T-helper 2 cell treated with Interferon-gamma antibody and Interleukin-4, amounts not matched to agents 5 μg/mL and 100 μg/mL, for 36 hours (primary cell): ENCODE results near the gene CEBPZ.

ENCODE experiments used
- DNase-seq: peaks from one replicate; pipeline ENCODE4 v3.0.0; 2021; ENCODE audit warnings: low spot score
- H3K27ac Mint-ChIP-seq: one replicate; pipeline ENCODE4 v1.8.0; 2021; ENCODE audit warnings: mild to moderate bottlenecking, mixed read lengths
- H3K27me3 Mint-ChIP-seq: one replicate; pipeline ENCODE4 v1.8.0; 2021; ENCODE audit warnings: low read depth, mixed read lengths
- H3K36me3 Mint-ChIP-seq: one replicate; pipeline ENCODE4 v1.8.0; 2021; ENCODE audit warnings: low read depth, mixed read lengths
- H3K4me1 Mint-ChIP-seq: one replicate; pipeline ENCODE4 v1.8.0; 2021; ENCODE audit warnings: low read depth, mixed read lengths
- H3K4me3 Mint-ChIP-seq: one replicate; pipeline ENCODE4 v1.8.0; 2022; ENCODE audit warnings: mild to moderate bottlenecking, moderate library complexity, mixed read lengths
- H3K9me3 Mint-ChIP-seq: one replicate; pipeline ENCODE4 v1.8.0; 2021; ENCODE audit warnings: mixed read lengths

Gene CEBPZ, protein sequence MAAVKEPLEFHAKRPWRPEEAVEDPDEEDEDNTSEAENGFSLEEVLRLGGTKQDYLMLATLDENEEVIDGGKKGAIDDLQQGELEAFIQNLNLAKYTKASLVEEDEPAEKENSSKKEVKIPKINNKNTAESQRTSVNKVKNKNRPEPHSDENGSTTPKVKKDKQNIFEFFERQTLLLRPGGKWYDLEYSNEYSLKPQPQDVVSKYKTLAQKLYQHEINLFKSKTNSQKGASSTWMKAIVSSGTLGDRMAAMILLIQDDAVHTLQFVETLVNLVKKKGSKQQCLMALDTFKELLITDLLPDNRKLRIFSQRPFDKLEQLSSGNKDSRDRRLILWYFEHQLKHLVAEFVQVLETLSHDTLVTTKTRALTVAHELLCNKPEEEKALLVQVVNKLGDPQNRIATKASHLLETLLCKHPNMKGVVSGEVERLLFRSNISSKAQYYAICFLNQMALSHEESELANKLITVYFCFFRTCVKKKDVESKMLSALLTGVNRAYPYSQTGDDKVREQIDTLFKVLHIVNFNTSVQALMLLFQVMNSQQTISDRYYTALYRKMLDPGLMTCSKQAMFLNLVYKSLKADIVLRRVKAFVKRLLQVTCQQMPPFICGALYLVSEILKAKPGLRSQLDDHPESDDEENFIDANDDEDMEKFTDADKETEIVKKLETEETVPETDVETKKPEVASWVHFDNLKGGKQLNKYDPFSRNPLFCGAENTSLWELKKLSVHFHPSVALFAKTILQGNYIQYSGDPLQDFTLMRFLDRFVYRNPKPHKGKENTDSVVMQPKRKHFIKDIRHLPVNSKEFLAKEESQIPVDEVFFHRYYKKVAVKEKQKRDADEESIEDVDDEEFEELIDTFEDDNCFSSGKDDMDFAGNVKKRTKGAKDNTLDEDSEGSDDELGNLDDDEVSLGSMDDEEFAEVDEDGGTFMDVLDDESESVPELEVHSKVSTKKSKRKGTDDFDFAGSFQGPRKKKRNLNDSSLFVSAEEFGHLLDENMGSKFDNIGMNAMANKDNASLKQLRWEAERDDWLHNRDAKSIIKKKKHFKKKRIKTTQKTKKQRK

DNA sequence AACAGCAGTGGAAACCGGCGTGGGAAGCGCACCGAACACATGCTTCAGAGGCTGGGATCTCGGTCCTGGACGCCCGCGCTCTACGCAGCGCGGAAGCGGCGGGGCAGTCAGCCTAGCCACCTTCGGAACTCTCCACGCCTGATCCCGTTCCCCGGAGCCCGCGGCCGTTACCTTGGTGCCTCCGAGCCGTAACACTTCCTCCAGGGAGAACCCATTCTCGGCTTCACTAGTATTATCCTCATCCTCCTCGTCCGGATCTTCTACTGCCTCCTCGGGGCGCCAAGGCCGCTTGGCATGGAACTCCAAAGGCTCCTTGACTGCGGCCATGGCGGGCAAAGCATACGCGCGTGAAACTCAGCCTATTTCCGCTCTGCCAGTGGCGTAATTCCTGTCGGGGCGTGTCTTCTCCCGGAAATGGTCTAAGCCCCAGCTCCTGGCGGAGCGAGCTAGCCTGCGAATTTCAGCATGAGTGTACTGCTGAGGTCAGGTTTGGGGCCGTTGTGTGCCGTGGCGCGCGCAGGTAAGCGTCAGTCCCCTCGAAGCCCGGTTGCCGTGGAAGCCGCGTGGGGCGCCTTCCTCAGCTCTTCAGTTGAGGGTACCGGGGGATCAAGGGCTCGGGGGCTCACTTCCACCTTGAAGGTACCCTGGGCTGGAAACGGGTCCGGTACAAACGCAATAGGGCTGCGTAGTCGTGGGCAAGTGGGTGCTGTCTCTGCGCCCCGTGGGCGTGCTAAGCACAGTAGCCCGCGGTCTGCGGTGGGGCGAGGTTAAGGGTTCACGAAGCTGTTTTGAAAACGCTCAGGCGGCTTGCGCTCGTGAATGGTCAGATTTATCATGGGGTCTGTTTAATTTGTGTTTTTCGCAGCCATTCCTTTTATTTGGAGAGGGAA lies at the start of gene CEBPZ, which contains the start of gene NDUFAF7:
CEBPZ (minus strand) TSS at position 356 of the 890 bp plus-strand sequence; CDS start at position 327, 29 bp downstream.
NDUFAF7 (plus strand) TSS at position 418 of the 890 bp plus-strand sequence; CDS start at position 466, 48 bp downstream.
- Mint-ChIP-seq H3K27ac (no peak within 1 kb of the TSS), H3K4me1 (peaks cover 16% of the 10 kb centered on the region), H3K4me3 (no peak within 1 kb of the TSS), H3K27me3 (no peaks in the 10 kb centered on the region), H3K36me3 (peaks cover 37% of the 10 kb centered on the region), H3K9me3 (no peaks in the 10 kb centered on the region)
- DNase-seq: peak; percentile 91

DNA sequence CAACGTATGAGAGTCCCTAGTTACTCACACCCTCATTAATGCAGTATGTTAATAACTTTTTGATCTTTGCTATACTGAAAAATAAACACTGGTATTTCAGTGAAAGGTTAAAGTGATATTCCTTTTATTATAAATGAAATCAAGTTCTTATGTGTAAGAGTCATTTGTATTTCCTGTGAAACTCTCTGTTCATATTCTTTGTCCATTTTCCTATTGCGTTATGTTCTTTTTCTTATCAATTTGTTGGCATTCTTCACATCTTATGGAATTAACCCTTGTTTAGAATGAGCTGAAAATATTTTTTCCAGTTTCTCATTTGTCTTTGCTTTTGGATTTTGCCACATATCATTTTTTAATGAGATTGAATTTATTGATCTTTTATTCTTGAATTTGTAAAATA lies 44.9 kb upstream of the CEBPZ start:
- Mint-ChIP-seq H3K9me3 (no peaks in the 10 kb centered on the region), H3K27me3 (no peaks in the 10 kb centered on the region), H3K4me1 (no peaks in the 10 kb centered on the region), H3K27ac (no peak overlapping the region), H3K4me3 (no peak overlapping the region), H3K36me3 (peaks cover 4% of the 10 kb centered on the region)
- no peak for DNase-seq

DNA sequence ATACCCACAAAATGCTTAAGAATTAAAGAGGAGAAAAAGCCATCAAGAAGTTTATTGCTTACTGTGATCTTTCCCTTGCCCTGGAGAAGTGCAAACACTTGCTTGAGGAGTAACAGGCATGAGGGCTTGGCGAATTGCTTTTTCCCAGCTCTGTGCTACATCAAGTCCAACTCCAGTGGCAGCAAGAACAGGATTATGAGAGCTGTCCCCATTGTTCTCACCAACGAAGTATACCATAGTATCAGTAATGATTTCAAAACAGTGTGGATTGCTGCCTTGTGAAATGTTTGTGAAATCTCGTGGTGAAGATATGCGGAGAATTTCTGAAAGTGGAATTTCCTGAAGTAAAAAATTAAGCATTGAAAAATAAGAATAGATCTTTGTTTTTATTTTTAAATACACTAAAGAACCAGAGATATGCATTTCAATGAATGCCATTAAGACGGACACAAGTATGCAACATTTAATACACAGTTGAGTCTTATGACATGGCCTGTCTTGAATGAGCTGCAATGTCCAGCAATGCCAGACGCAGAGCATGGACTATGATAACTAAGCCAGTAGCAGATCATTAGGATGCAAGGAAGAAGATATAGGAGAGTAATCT lies 43.1 kb upstream of the CEBPZ start:
- no peak for DNase-seq
- H3K27ac Mint-ChIP-seq: no peak overlapping the region
- no peaks in the 10 kb centered on the region for H3K27me3 Mint-ChIP-seq
- peaks cover 9% of the 10 kb centered on the region for H3K36me3 Mint-ChIP-seq
- no peak overlapping the region for H3K4me3 Mint-ChIP-seq
- no peaks in the 10 kb centered on the region for H3K4me1 Mint-ChIP-seq
- H3K9me3 Mint-ChIP-seq: no peaks in the 10 kb centered on the region

DNA sequence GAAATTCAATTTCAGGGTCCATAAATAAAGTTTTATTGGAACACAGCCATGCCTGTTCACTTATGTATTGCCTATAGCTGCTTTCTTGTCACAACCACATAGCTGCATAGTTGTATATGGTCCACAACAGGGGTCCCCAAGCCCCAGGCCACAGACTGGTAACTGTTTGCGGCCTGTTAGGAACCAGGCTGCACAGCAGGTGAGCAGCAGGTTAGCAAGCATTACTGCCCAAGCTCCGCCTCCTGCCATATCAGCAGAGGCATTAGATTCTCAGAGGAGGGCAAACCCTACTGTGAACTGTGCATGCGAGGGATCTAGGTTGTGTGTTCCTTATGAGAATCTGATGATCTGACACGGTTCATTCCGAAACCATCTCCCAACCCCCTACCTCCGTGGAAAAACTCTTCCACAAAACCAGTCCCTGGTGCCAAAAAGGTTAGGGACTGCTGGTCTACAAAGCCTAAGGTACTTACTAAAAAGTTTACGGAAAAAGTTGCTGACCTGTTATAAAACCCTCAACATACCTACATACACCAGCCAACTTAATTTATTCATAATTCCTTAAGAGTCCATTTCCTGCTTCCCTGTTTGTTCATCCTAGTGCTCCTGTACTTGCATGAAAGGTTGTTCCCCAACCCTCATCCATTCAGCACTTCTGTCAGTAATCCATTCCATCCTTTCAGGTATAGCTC lies 40.1 kb upstream of the CEBPZ start:
- Mint-ChIP-seq H3K4me3 (no peak overlapping the region), H3K27ac (no peak overlapping the region), H3K36me3 (peaks cover 13% of the 10 kb centered on the region), H3K9me3 (no peaks in the 10 kb centered on the region), H3K4me1 (peaks cover 3% of the 10 kb centered on the region), H3K27me3 (no peaks in the 10 kb centered on the region)
- DNase-seq: no peak

DNA sequence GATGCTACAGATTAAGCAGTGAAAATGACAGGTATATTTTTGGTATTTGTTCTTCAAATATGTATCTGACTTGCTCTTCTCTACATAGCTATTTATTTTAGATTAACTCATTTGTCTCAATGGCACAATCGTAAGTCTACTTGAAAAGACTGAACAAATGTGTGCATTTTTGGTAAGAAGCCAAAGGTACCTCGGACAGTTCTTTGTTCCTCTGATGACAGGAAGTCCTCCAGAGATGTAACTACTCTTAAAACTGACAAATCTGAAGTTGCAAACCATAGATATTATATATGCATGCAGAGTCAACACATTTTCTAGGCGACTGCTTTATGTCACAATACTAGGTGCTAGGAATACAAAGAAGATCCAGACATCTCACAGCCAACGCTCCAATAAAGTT lies 36.7 kb upstream of the CEBPZ start:
- Mint-ChIP-seq H3K27me3 (no peaks in the 10 kb centered on the region), H3K4me1 (peaks cover 3% of the 10 kb centered on the region), H3K4me3 (no peak overlapping the region), H3K9me3 (no peaks in the 10 kb centered on the region), H3K27ac (no peak overlapping the region), H3K36me3 (peaks cover 17% of the 10 kb centered on the region)
- no peak for DNase-seq

DNA sequence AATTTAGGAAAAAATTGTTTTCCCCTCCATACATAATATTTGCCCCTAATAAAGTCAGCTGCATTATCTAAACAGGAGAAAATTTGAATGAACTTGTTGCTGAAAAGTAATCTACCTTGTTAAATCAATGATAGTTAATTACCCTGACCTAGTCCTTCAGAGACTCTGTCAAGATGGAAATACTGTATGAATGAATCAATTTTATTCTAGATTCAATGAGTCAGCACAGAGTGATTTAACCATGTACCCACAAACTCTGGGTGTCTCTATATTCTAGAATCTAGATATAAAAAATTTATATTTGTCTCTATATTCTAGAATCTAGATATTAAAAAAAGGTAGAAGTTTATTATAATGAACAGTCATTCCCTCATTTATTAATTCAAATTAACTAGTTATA lies 36.3 kb upstream of the CEBPZ start:
- H3K9me3 Mint-ChIP-seq: no peaks in the 10 kb centered on the region
- no peak overlapping the region for H3K4me3 Mint-ChIP-seq
- H3K4me1 Mint-ChIP-seq: peaks cover 3% of the 10 kb centered on the region
- no peak for DNase-seq
- H3K36me3 Mint-ChIP-seq: peaks cover 16% of the 10 kb centered on the region
- H3K27ac Mint-ChIP-seq: no peak overlapping the region
- no peaks in the 10 kb centered on the region for H3K27me3 Mint-ChIP-seq

DNA sequence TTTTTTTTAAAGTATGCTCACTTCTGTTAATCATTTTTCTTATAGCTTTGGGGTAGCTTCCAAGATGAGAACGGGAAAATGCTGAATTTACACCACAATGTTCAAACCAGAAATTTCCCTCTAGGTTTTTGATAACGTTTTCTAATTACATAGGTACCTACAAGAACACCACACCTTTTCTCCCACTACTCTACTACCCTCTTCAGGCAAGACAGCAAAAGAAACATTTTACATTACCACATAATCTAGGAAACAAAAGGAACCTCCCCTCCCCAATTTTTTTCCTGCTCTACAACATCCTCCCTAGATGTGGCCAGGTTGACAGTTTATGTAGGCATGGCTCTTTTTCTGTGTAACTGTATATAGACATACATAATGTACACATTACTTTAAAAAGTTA lies 32.4 kb upstream of the CEBPZ start:
- Mint-ChIP-seq H3K4me3 (no peak overlapping the region), H3K9me3 (no peaks in the 10 kb centered on the region), H3K27me3 (no peaks in the 10 kb centered on the region), H3K4me1 (peaks cover 3% of the 10 kb centered on the region), H3K27ac (no peak overlapping the region), H3K36me3 (peaks cover 9% of the 10 kb centered on the region)
- DNase-seq: no peak

DNA sequence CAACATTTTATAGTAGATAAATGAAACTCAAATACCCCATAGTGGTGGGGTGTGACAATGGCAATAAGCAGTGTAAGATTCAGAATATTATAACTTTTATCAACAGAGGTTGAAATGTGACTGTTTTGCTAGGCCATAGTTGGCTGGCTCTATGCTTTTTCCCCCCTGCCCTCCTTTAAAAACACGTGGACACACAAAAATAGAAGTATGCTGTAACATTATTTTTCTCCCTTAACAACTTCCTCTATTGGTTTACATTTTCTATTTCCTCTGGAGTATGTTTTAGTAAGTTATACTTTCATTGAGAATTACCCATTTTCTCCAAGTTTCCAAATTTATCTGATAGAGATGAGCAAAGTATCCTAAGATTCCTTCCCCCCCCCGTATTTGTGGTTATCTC lies 31.1 kb upstream of the CEBPZ start:
- H3K27ac Mint-ChIP-seq: no peak overlapping the region
- H3K9me3 Mint-ChIP-seq: no peaks in the 10 kb centered on the region
- H3K27me3 Mint-ChIP-seq: no peaks in the 10 kb centered on the region
- no peaks in the 10 kb centered on the region for H3K4me1 Mint-ChIP-seq
- H3K36me3 Mint-ChIP-seq: peaks cover 12% of the 10 kb centered on the region
- no peak for DNase-seq
- H3K4me3 Mint-ChIP-seq: no peak overlapping the region

DNA sequence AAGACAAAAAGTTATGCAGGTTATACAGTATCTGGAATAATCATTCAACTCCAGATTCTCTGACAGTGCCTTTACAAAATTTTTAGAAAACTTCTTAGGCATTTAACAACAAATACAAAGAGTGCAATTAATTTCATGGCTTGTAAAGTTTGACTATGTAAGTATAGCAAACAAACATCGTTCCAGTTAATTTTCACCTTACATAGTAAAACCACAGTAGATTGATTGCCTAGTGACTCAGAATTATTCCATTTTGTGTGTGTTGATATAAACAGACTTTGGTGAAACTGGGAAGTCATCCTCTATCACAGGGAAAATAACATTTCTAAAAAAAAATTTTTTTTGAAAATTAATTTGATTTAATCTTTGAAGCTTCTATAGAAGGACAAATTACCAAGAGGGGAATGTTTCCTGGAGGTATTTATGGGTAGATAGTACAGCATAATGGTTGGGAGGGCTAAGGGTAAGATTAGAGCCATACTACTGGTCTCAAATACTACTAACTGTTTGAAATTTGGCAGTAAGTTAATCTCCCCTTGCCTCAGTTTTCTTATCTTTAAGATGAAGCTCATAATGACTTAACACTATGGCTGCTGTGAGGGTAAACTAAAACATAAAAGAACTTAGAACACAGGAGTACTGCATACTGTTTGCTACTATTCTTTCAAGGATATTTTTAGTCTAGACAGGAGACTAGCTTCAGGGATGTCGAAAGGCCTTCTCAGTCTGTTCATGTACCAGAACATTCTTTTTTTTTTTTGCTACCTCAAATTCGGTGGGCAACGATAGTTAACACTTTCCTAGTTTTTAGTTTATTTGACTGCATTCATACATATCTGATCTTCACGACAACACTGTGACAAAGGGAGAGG lies 19.7 kb upstream of the CEBPZ start:
- peaks cover 44% of the 10 kb centered on the region for H3K36me3 Mint-ChIP-seq
- H3K27me3 Mint-ChIP-seq: no peaks in the 10 kb centered on the region
- H3K27ac Mint-ChIP-seq: no peak overlapping the region

DNA sequence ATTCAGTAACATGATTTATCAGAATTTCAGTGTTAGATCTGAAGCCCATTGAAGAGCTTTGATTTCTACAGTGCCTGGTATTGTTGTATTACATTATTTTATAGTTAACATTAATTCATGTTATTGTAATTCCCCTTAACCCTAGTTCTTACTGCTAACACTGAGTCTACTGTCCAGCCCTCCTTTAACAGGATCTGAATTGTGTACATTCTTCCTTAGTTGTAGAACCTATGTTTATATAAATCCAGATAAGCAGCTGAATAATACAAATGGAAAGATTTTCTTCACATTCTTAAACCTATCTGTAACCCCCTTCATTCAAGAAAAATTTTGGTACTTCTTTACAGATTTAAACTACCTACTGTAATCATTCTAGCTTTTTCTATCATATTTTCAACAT lies 14.8 kb upstream of the CEBPZ start:
- DNase-seq: no peak
- no peaks in the 10 kb centered on the region for H3K27me3 Mint-ChIP-seq
- H3K4me1 Mint-ChIP-seq: peaks cover 16% of the 10 kb centered on the region
- H3K9me3 Mint-ChIP-seq: peaks cover 9% of the 10 kb centered on the region
- H3K4me3 Mint-ChIP-seq: no peak overlapping the region
- H3K36me3 Mint-ChIP-seq: peaks cover 72% of the 10 kb centered on the region
- no peak overlapping the region for H3K27ac Mint-ChIP-seq

More for the DNA sequence above, 19.7 kb upstream of the CEBPZ start:
- no peaks in the 10 kb centered on the region for H3K9me3 Mint-ChIP-seq
- DNase-seq: no peak
- H3K4me3 Mint-ChIP-seq: no peak overlapping the region
- no peaks in the 10 kb centered on the region for H3K4me1 Mint-ChIP-seq

DNA sequence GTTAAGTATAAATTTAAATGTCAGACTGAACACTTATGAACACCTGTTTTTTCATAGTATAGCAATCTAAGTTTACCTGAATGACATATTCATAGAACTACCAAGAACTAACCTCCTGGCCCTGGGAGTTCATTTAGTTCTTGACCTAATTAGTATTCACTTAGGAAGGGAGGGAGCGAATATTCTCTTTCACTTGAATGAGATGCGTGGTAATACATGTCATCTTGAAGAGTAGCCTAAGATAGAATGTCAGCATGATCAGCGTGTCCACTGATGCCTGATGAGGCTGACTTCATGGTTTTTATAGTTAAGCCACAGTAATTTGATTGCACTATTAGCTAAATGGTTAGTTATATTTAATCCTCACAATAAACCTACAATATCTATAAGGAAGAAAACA lies 13.4 kb upstream of the CEBPZ start:
- no peak for DNase-seq
- Mint-ChIP-seq H3K27ac (no peak overlapping the region), H3K4me1 (peaks cover 23% of the 10 kb centered on the region), H3K27me3 (no peaks in the 10 kb centered on the region), H3K4me3 (no peak overlapping the region), H3K9me3 (peaks cover 9% of the 10 kb centered on the region), H3K36me3 (peaks cover 75% of the 10 kb centered on the region)

DNA sequence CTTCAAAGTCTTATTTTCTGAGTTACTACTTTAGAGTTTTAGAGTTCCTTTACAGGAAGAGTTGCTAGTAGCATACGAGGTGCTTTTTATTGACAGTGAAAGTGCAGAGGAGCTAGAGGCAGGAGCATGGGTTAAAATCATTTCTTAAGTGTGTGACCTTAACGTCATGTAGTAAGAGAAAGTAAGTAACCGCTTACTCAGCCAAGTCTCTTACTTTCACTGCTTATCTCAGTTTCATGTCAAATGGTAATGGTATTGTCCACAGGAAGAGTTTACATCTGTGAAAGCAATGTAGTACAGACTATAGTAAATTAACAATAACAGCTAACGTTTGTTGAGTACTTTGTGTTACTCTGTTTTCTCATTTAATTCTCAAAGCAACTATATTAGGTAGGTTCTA lies 12.6 kb upstream of the CEBPZ start:
- Mint-ChIP-seq H3K4me3 (no peak overlapping the region), H3K27ac (no peak overlapping the region), H3K9me3 (peaks cover 9% of the 10 kb centered on the region), H3K36me3 (peaks cover 73% of the 10 kb centered on the region), H3K4me1 (peaks cover 23% of the 10 kb centered on the region), H3K27me3 (no peaks in the 10 kb centered on the region)
- peak; percentile 10 for DNase-seq
